ENCODE measurements around the gene PRR14. TPM values are rescaled to one million over a fixed set of nuclear protein-coding genes. Genes with fewer than 3 reads are reported as not detected.

Gene PRR14
- total and polyA plus RNA-seq, 2 of the 4 experiments (the other 2 are of a cell fraction): 1.4 to 11.9 TPM

DNA sequence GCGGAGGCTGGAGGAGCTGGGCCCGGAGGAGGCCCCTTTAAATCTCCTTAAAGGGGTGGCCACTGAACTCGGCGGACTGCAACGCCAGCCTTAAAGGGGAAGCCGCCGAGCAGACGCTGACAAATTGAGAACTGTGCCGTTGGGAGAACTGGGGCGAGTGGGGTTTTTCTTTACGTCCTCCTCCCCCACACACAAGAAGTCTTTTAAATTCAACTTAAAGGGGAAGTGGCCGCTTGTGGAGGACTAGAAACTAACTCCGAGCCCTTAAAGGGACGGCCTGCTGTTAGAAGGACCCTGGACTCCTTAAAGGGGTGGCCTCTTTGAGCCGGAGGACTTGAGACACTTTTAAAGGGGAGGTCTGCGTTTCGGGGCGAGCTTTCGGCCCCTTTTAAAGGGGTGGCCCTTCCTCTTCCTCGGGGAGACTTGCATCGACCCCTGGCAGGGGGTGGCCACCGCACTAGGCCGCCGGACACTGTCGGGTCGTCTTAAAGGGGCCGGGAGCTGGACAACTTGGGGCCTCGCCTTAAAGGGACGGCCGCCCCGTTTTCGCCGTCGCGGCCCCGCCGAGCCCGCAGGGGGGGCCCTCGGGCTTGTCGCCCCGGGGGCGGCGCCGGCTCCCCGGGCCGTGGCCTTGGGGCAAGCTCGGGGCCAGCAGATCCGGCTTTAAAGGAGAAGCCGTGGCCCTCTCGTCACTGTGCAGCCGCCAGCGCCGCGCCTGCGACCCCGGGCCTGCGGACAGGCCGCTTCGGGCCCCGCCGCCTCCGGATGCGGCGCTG lies 8.2 kb downstream of the PRR14 start:
- H3K36me3 ChIP-seq (ENCODE audit: control insufficient read depth, insufficient read depth, low read length): peaks cover 51% of the 10 kb centered on the region
- dilution Hi-C loops (cut with HindIII; ENCODE audit: low sequenced_read_pairs, unreplicated experiment): no loop called here
- no peak for TF ChIP-seq MXI1 (IDR thresholded peaks at IDR 0.05; ENCODE audit: borderline replicate concordance, low read depth, low read length)
- TF ChIP-seq, protein P1, sequence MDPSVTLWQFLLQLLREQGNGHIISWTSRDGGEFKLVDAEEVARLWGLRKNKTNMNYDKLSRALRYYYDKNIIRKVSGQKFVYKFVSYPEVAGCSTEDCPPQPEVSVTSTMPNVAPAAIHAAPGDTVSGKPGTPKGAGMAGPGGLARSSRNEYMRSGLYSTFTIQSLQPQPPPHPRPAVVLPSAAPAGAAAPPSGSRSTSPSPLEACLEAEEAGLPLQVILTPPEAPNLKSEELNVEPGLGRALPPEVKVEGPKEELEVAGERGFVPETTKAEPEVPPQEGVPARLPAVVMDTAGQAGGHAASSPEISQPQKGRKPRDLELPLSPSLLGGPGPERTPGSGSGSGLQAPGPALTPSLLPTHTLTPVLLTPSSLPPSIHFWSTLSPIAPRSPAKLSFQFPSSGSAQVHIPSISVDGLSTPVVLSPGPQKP (IDR thresholded peaks at IDR 0.05; ENCODE audit: borderline replicate concordance, low read depth, low read length): no peak
- TF ChIP-seq, protein P2, sequence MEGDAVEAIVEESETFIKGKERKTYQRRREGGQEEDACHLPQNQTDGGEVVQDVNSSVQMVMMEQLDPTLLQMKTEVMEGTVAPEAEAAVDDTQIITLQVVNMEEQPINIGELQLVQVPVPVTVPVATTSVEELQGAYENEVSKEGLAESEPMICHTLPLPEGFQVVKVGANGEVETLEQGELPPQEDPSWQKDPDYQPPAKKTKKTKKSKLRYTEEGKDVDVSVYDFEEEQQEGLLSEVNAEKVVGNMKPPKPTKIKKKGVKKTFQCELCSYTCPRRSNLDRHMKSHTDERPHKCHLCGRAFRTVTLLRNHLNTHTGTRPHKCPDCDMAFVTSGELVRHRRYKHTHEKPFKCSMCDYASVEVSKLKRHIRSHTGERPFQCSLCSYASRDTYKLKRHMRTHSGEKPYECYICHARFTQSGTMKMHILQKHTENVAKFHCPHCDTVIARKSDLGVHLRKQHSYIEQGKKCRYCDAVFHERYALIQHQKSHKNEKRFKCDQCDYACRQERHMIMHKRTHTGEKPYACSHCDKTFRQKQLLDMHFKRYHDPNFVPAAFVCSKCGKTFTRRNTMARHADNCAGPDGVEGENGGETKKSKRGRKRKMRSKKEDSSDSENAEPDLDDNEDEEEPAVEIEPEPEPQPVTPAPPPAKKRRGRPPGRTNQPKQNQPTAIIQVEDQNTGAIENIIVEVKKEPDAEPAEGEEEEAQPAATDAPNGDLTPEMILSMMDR (conservative IDR thresholded peaks at IDR 0.05; ENCODE audit: low read depth, low read length): 0 out of 2 replicates have a peak, but pooled peaks have one; percentile 23
- TF ChIP-seq SMC3 (IDR thresholded peaks at IDR 0.05; ENCODE audit: low read depth, low read length): no peak
- TF ChIP-seq, protein P3, sequence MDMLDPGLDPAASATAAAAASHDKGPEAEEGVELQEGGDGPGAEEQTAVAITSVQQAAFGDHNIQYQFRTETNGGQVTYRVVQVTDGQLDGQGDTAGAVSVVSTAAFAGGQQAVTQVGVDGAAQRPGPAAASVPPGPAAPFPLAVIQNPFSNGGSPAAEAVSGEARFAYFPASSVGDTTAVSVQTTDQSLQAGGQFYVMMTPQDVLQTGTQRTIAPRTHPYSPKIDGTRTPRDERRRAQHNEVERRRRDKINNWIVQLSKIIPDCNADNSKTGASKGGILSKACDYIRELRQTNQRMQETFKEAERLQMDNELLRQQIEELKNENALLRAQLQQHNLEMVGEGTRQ (IDR thresholded peaks at IDR 0.05; ENCODE audit: low read depth, low read length): no peak
- TF ChIP-seq RFX5 (IDR thresholded peaks at IDR 0.05; ENCODE audit: low read depth, low read length): no peak
- no peak for TF ChIP-seq CEBPB (IDR thresholded peaks at IDR 0.05; ENCODE audit: low read depth, low read length)
- no peak for TF ChIP-seq NFE2L2 (IDR thresholded peaks at IDR 0.05; ENCODE audit: low read depth, low read length)
- no peak for TF ChIP-seq RAD21 (IDR thresholded peaks at IDR 0.05; ENCODE audit: low read length)
- no peak; the same call in 1 of the 2 replicates for TF ChIP-seq MAZ (IDR thresholded peaks at IDR 0.05; ENCODE audit: borderline replicate concordance, low read depth, low read length)
- TF ChIP-seq BHLHE40 (IDR thresholded peaks at IDR 0.05; ENCODE audit: low read depth, low read length): no peak
- no peak for TF ChIP-seq MAFK (IDR thresholded peaks at IDR 0.05; ENCODE audit: low read depth, low read length)

More for the DNA sequence above, 8.2 kb downstream of the PRR14 start:
- Histone ChIP-seq H3K4ac (ENCODE audit: low read depth, low read length) (peak overlapping the region; percentile 90), H3K4me3 (ENCODE audit: insufficient read depth, low read depth, low read length) (peak overlapping the region; percentile 62), H2BK20ac (ENCODE audit: low read depth, low read length) (peak overlapping the region; percentile 37; the same call in 1 of the 2 replicates), H3K18ac (ENCODE audit: low read depth, low read length) (peak overlapping the region; percentile 38; the same call in 1 of the 2 replicates), H2AK5ac (ENCODE audit: low read depth, low read length) (no peak overlapping the region), H4K20me1 (ENCODE audit: insufficient read depth, low read length) (peaks cover 37% of the 10 kb centered on the region), H3K9me1 (ENCODE audit: insufficient read depth, low read length) (peaks cover 5% of the 10 kb centered on the region; the same call in 1 of the 2 replicates), H3K9ac (ENCODE audit: low read depth, low read length) (peak overlapping the region; percentile 78), H4K8ac (ENCODE audit: low read depth in 2 of 2, low read length in 2 of 2) (peak overlapping the region; percentile 27 to 93; a peak in 3 of 4 replicates), H3K79me1 (ENCODE audit: low read depth in 1 of 2, low read length in 2 of 2) (peaks cover 37 to 53% of the 10 kb centered on the region in 2 experiments), H3K4me2 (ENCODE audit: low read depth, low read length) (peak overlapping the region; percentile 11), H2AFZ (replicated peaks; ENCODE audit: low read length, poor library complexity) (peak overlapping the region; percentile 99), H4K5ac (ENCODE audit: low read depth, low read length) (peak overlapping the region; percentile 24), H2BK15ac (ENCODE audit: low read depth, low read length) (peak overlapping the region; percentile 2; the same call in 2 of the 3 replicates), H4K91ac (ENCODE audit: insufficient read depth, low read depth, low read length) (peak overlapping the region; percentile 45), H3K56ac (ENCODE audit: extremely low read depth, insufficient read depth, low read length) (peak overlapping the region; percentile 98), H3K23ac (ENCODE audit: low read depth, low read length) (peak overlapping the region; percentile 93), H2AK9ac (replicated peaks; ENCODE audit: low read depth, low read length, poor library complexity) (peak overlapping the region; percentile 99), H3K9me3 (ENCODE audit: control insufficient read depth, insufficient read depth, low read length) (no peaks in the 10 kb centered on the region), H3K27ac (ENCODE audit: insufficient read depth, low read length) (peak overlapping the region; percentile 82), H3K4me1 (ENCODE audit: control insufficient read depth, insufficient read depth, low read length) (peaks cover 12% of the 10 kb centered on the region; the same call in 1 of the 2 replicates), H3K14ac (replicated peaks; ENCODE audit: low read depth, low read length) (peak overlapping the region; percentile 96), H2BK5ac (ENCODE audit: low read depth, low read length, poor library complexity, severe bottlenecking) (peak overlapping the region; percentile 85), H3K27me3 (ENCODE audit: control insufficient read depth, insufficient read depth, low read length) (no peaks in the 10 kb centered on the region), H2BK120ac (ENCODE audit: low read depth, low read length) (peak overlapping the region; percentile 80)
- no TSS peak for BruUV-seq (replicated peaks)
- ChIA-PET CTCF (interaction anchor here (0.5 to 1.5 kb wide), 3 partner anchors 35 to 231 kb away, joined by 3 to 4 read pairs (median 3); no protein-coding TSS in a partner anchor), POLR2A (ENCODE audit: unreplicated experiment) (interaction anchor here (0.6 kb wide), 2 partner anchors 53 to 264 kb away, joined by 3 to 8 read pairs; no protein-coding TSS in a partner anchor)
- WGBS, 2 experiments (ENCODE audit: extremely low coverage in 2 of 2, insufficient read length in 1 of 2): 0% methylated on average over 16 of the region's 64 CpGs; no CpG with 5 or more reads in 1 of the 2 experiments
- peak; percentile 97 for DNase-seq
- intact Hi-C loops (cut with micrococcal nuclease): loop anchor here (1.0 to 2.0 kb wide), 2 partner anchors 35 to 132 kb away; partner anchors contain the start of gene ZNF768
- ATAC-seq (ENCODE audit: low read depth): peak; percentile 70
- in situ Hi-C loops (cut with MboI; ENCODE audit: low sequenced_read_pairs): no loop called here
